ENCODE data around the gene ESYT2. TPM values are rescaled to one million over a fixed set of nuclear protein-coding genes. Genes with fewer than 3 reads are reported as not detected.

Gene ESYT2
- total RNA-seq, 1 experiment from 2014 or later: 68.2 TPM

GRCh38 chr7:158815083-158815799 lies 14.1 kb downstream of the ESYT2 start:
- no peak for ATAC-seq

More at GRCh38 chr7:158815083-158815799, 14.1 kb downstream of the ESYT2 start:
- H3K79me2 ChIP-seq (ENCODE audit: insufficient read depth, low read length): peaks cover 97% of the 10 kb centered on the region
- H3K9me2 ChIP-seq (ENCODE audit: insufficient read depth): no peaks in the 10 kb centered on the region
- peak overlapping the region; percentile 8 for H3K4me2 ChIP-seq (ENCODE audit: low read length)
- no peak overlapping the region for H3K27ac ChIP-seq (ENCODE audit: low read depth, low read length)
- no peak overlapping the region for H3K4me3 ChIP-seq (replicated peaks in 1 of 2; ENCODE audit: low read depth in 1 of 2, low read length in 2 of 2)
- H3K9me3 ChIP-seq (ENCODE audit: control insufficient read depth in 1 of 2, insufficient read depth in 1 of 2, low read depth in 1 of 2, low read length in 2 of 2): no peaks in the 10 kb centered on the region
- ChIA-PET CTCF (no interaction called here), POLR2A (no interaction called here), RAD21 (ENCODE audit: low non-redundant PET in 1 of 2, low total read pairs in 2 of 2, uncharacterized antibody in 2 of 2, unreplicated experiment in 2 of 2) (no interaction called here)
- no TSS peak for BruUV-seq (replicated peaks)
- DNase-seq (ENCODE audit: low read depth, low spot score): no peak
- no peaks in the 10 kb centered on the region for H3K36me3 ChIP-seq (ENCODE audit: control insufficient read depth in 1 of 2, insufficient read depth in 2 of 2, low read length in 2 of 2)
- H3K27me3 ChIP-seq (ENCODE audit: insufficient read depth, low read length): no peaks in the 10 kb centered on the region
- no peak overlapping the region for H3K9ac ChIP-seq (ENCODE audit: low read length)
- H3K4me1 ChIP-seq (ENCODE audit: control insufficient read depth in 1 of 2, insufficient read depth in 2 of 2, low read length in 2 of 2): peaks cover 43 to 86% of the 10 kb centered on the region in 2 experiments
- TF ChIP-seq POLR2AphosphoS5 (IDR thresholded peaks at IDR 0.05; ENCODE audit: low read depth, low read length) (no peak), EZH2 (IDR thresholded peaks at IDR 0.05) (no peak), YY1 (IDR thresholded peaks at IDR 0.05; ENCODE audit: extremely low read depth, insufficient replicate concordance, low read depth, low read length) (no peak), CBX3 (IDR thresholded peaks at IDR 0.05; ENCODE audit: low read depth) (no peak), ZFX (IDR thresholded peaks at IDR 0.05) (no peak), ATF3 (IDR thresholded peaks at IDR 0.05) (no peak), MAX (IDR thresholded peaks at IDR 0.05) (no peak), ZNF274 (IDR thresholded peaks at IDR 0.05; ENCODE audit: low read depth, low read length) (no peak), POLR2A (IDR thresholded peaks at IDR 0.05; ENCODE audit: borderline replicate concordance, extremely low read depth, insufficient read depth, insufficient read length) (no peak), CEBPB (IDR thresholded peaks at IDR 0.05; ENCODE audit: low read depth) (no peak), REST (IDR thresholded peaks at IDR 0.05; ENCODE audit: low read depth) (no peak)
- no peak overlapping the region for H2AFZ ChIP-seq (ENCODE audit: low read depth, low read length, poor library complexity, severe bottlenecking)
- intact Hi-C loops (cut with micrococcal nuclease): no loop called here
- H4K20me1 ChIP-seq (ENCODE audit: insufficient read depth): 0 out of 2 replicates have a peak, but pooled peaks cover 6% of the 10 kb centered on the region

All from HCT116 (cell line).